Measurements from ENCODE around the gene ZNF778.

The ZNF778 gene

DNA sequence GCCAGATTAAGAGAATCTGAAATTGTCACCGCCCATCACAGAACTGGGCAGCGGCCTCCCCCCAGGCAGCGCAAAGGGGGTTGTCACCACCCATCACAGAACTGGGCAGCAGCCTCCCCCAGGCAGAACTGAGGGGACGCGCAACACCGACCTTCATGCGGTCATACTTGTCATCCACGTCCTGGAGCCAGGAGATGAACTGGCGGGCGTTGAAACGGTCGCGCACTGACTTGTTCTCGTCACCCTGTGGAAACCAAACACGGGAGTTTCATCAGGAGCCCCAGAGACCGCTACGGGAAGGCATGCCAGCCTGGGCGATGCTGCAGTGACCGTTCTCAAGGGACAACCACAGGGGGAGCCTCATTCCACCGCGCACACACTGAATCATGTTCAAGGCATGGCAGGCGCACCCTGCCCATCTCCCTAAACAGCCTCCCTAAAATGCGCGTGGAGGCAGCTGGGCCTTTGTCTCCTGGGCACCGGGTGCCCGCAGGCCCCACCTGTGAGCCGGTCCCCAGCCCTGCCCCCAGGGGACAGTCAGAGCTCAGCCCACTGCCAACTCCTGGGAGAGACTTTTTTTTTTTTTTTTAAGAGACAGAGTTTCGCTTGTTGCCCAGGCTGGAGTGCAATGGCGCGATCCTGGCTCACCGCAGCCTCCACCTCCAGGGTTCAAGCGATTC lies 53.3 kb downstream of the ZNF778 start:
- Mint-ChIP-seq H3K4me3 (no peak overlapping the region), H3K9me3 (no peaks in the 10 kb centered on the region), H3K36me3 (peaks cover 3% of the 10 kb centered on the region), H3K4me1 (peaks cover 4% of the 10 kb centered on the region), H3K27me3 (no peaks in the 10 kb centered on the region), H3K27ac (no peak overlapping the region)

DNA sequence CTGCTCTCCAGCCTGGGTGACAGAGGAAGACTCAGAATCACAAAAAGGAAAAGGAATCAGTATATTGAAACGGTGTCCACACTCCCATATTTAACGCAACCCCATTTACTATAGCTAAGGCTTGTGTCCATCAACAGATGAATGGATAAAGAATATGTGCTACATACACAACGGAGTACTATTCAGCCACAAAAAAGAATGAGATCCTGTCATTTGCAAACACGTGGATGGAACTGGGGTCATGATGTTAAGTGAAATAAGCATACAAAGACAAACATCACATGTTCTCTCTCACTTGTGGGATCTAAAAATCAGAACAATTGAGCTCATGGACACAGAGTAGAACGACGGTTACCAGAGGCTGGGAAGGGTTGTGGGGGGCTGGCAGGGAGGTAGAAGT lies 55.1 kb downstream of the ZNF778 start:
- Mint-ChIP-seq H3K36me3 (peaks cover 3% of the 10 kb centered on the region), H3K4me3 (no peak overlapping the region), H3K27me3 (no peaks in the 10 kb centered on the region), H3K9me3 (no peaks in the 10 kb centered on the region), H3K27ac (no peak overlapping the region), H3K4me1 (peaks cover 4% of the 10 kb centered on the region)

DNA sequence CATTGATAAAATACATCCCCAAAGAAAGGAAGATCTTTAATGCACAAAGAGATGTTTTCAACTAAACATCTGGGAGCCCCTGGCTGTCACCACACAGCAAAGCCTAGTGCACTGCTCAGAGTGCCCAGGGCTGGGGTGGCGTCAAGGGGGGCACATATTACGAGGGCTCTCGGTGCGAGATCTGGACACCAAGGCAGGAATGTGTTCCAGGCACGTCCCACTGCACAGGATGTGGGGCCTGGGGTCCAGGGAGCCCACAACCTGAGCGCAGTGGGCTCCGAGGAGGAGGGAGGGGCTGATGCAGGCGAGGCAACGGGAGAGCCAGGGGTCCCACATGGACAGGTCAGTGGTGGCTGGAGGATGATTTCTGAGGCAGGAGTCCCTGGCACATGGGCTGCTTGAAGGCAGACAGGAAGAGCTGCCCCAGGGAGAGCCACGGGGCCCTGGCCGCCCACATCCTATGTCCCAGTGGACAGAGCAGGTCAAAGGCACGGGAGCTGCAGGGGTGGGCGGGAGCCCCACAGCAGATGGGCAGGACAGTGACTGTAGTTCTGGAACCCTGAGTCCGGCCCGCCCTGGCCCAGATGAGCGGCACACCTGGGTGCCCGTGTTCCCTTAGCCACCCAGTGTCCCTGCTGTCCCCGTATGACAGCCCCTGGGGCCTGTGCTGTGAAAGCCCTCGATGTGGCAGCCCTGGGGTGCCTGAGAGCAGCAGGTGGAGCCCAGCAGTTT lies 56.4 kb downstream of the ZNF778 start:
- Mint-ChIP-seq H3K4me3 (no peak overlapping the region), H3K27ac (peak overlapping the region; percentile 80), H3K9me3 (no peaks in the 10 kb centered on the region), H3K36me3 (peaks cover 3% of the 10 kb centered on the region), H3K4me1 (peaks cover 4% of the 10 kb centered on the region), H3K27me3 (no peaks in the 10 kb centered on the region)

DNA sequence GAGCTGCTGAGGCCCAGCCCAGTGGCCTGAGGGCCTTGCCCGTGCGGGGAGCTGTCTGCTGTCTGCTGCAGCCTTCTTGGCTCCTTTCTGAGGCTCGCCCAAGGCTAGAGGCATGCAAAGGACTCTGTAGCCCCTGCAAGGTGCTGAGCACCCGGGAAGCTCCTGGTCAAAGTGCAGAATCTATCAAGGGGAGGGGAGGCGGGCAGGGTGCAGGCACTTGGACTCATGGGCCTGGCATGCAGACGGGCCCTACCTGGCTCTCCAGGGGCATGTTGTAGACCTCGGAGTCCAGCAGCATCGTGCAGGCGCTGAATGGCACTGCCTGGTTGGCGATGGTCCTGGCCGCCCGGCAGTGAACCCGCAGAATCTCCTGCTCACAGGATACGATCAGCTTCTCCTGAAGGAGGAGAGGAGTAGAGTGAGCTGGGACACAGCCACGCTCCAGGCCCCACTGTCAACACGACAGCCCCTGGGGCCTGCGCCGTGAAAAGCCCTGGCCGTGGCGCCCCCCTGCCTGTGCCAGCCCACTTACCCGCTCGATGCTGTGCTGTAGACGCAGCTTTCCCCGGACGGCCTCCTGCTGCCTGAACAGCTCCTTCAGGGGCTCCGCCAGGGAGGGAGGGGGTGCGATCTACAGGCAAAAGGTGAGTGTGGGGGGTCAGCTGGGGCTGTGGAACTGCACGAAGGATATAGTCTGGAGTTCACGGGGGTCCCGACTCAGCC lies 57.2 kb downstream of the ZNF778 start:
- peak overlapping the region; percentile 55 for H3K27ac Mint-ChIP-seq
- H3K9me3 Mint-ChIP-seq = no peaks in the 10 kb centered on the region
- no peak overlapping the region for H3K4me3 Mint-ChIP-seq
- peaks cover 4% of the 10 kb centered on the region for H3K4me1 Mint-ChIP-seq
- H3K36me3 Mint-ChIP-seq = peaks cover 3% of the 10 kb centered on the region
- H3K27me3 Mint-ChIP-seq = no peaks in the 10 kb centered on the region

DNA sequence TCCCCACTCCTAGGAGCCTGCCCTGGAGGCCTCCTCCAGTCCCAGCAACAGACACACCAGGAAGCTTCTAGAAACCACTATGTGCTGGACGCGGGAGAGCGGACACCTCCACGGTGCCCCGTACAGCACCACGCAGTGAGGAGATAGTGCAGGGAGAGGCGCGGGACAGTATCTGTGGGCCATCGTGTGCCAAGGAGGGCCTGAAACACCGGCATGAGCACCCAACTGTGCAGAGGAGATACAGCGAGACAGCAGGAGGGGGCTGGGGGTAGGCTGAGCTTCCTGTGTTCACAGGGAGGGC lies 57.7 kb downstream of the ZNF778 start:
- peaks cover 3% of the 10 kb centered on the region for H3K36me3 Mint-ChIP-seq
- H3K4me3 Mint-ChIP-seq = no peak overlapping the region
- H3K27ac Mint-ChIP-seq = peak overlapping the region; percentile 55
- no peaks in the 10 kb centered on the region for H3K27me3 Mint-ChIP-seq
- no peaks in the 10 kb centered on the region for H3K9me3 Mint-ChIP-seq
- peaks cover 4% of the 10 kb centered on the region for H3K4me1 Mint-ChIP-seq

DNA sequence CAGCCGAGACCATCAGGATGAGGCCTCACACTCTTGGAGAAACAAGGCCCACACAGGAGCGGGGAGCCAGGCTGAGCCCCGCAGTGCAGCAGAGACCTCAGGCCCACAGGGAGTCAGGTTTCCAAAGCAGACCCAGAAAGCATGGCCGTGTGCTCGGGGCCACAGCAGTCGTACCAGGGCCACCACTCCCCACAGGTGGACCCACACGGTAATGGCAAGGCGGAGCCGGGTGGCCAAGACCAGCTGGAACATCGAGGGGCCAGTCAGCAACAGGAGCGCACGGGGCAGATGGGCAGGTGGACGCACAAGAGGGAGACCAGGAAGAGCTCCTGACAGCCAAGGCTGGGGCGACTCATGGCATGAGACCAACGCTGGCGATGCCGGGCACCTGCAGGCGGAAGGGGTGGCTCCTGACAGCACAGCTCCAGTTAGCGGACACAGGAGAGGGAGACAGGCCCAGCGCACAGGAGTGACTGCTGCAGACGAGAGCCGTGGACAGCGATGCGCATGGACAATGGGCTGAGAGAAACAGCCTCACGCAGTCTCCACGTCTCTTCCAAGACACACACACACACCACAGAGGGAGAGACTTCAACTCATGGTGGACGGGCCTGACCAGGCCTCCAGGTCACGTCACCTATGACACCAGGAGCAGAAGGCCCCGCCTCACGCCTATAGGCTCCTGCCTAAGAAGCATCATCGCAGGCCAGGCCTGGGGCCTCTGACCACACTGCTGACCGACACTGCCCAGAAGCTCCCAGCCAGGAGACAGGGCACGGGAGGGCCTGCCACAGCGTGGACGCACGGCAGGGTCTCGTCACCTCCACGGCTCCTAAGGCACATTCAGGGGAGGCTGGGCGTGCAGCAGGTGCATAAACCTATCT lies 58.6 kb downstream of the ZNF778 start:
- Mint-ChIP-seq H3K9me3 (no peaks in the 10 kb centered on the region), H3K27ac (no peak overlapping the region), H3K4me3 (no peak overlapping the region), H3K36me3 (peaks cover 3% of the 10 kb centered on the region), H3K27me3 (no peaks in the 10 kb centered on the region), H3K4me1 (peaks cover 4% of the 10 kb centered on the region)

DNA sequence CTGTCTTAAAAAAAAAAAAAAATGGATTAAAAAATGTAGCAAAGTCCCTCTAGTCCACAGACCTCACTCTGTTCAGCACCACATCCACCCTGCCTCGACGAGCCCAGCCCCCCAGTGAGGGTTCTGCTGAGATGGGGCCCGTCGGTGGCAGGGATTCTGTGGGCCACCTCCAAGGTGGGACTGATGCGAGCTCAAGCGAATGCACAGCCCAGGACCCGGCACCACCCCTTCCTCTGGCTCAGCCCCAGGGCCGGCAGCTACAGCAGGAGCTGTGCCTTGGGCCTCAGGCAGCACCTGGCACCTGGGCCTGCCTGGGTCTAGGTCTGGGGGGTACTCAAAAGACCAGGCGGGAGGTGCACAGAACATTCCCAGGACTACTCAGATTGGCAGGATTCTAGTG lies 59.5 kb downstream of the ZNF778 start:
- Mint-ChIP-seq H3K36me3 (peaks cover 3% of the 10 kb centered on the region), H3K27me3 (no peaks in the 10 kb centered on the region), H3K4me3 (no peak overlapping the region), H3K4me1 (no peaks in the 10 kb centered on the region), H3K9me3 (no peaks in the 10 kb centered on the region), H3K27ac (no peak overlapping the region)

DNA sequence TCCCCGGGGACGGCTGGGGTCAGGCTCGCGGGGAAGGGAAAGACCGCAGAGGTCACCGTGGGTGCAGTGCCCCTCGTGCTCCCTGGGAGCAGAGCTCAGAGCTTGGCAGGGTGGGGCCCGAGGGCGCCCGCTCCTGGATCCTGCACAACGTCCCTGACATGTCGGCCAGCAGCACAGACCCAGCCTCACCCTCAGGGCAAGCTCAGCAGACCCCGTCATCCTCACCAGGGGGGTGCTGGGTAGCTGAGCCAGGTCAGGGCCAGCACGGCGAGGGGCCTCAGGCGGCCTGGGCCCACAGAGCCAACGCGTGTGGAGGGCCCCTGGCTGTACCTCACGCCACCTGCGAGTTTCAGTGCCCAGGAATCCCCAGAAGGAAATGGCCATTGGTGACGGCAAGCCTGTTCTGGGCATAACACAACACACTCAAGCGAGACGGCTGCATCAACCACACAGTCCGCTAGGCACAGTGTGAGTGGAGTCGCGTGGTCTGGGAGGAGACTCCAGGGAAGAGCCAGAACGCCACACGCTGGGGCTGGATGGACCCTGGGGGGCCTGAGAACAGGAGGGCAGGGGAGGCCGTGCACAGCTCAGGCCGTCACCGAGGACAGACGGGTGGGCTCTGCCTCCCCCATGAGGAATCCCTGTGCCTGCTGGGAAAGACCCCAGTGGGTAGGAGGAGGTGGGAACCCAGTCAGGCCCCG lies 60.3 kb downstream of the ZNF778 start:
- Mint-ChIP-seq H3K4me1 (no peaks in the 10 kb centered on the region), H3K9me3 (no peaks in the 10 kb centered on the region), H3K36me3 (peaks cover 3% of the 10 kb centered on the region), H3K27me3 (no peaks in the 10 kb centered on the region), H3K4me3 (no peak overlapping the region), H3K27ac (peak overlapping the region; percentile 62)

DNA sequence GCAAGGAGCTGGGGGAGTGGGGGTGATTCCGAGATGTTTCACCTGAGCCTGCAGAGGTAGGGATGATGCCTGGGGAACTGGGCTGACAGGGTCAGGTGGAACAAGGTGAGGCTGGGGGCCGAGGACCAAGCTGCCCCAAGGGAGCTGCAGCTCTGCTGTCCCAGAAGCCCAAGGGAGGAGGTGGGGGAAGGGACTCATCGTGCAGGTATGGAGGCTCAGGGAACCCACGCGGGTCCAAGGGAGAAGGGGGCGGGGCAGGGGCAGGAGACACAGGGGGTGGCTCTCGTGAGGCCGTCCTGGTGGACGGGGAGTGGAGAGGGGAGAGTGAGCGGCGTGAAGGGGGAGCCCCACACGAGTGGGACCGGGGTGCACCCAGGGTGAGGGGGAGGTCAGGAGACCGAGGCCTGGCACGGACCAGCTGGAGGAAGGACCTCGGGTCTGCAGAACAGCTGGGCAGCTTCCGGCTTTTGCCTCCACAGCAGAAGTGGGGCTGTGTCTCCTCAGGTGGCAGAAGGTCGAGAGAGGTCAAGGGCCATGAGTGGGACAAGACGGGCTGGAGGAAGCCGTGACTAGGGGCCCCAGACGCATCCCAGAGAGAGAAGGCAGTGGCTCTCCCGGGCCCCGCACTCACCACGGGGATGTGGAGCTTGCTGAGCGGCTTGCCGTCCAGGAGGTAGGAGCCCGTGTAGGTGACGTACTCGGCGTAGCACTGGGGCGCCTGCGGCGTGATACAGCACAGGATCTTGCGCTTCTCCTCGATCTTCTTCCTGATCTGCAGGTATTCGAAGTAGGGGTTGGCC lies 61.1 kb downstream of the ZNF778 start:
- Mint-ChIP-seq H3K27ac (peak overlapping the region; percentile 30), H3K36me3 (peaks cover 2% of the 10 kb centered on the region), H3K4me1 (no peaks in the 10 kb centered on the region), H3K27me3 (no peaks in the 10 kb centered on the region), H3K9me3 (no peaks in the 10 kb centered on the region), H3K4me3 (no peak overlapping the region)

DNA sequence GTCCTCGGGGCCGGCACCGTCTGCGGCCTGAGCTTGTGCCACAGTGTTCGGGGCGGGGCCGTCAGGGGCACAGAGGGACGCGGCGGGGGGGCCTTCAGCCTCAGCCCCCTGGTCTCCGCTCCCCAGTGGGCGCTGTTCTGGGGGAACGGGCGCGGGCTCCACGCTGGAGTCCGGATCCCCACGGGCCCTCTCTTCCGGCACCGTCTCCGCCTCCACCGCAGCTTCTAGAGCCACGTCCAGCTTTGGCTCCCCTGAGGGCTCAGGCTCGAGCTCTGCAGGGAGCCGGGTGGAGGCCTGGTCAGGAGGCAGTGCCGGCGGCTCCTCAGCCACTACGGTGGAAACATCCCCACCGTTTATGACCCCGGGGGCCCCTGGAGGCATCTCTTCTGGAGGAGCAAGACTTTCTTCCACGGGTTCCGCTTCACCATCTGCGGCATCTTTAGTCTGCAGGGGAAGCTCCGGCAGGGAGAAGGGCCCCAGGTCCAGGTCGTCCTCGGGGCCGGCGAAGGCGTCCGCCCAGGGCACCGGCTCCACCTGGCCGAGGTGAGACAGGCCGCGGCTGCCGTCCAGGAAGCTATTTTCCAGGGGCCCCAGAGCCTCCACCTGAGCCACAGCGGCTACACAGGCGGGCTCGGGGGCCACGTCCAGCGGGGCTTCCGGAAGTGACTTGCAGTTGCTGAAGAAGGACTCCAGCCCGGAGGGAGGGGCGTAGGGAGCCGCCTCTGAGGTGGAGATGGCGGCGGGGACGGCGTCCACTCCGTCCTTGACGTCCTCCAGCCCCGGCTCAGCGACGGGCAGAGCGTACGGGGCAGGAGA lies 62.4 kb downstream of the ZNF778 start:
- Mint-ChIP-seq H3K4me3 (no peak overlapping the region), H3K36me3 (no peaks in the 10 kb centered on the region), H3K9me3 (no peaks in the 10 kb centered on the region), H3K27me3 (no peaks in the 10 kb centered on the region), H3K4me1 (no peaks in the 10 kb centered on the region), H3K27ac (no peak overlapping the region)

DNA sequence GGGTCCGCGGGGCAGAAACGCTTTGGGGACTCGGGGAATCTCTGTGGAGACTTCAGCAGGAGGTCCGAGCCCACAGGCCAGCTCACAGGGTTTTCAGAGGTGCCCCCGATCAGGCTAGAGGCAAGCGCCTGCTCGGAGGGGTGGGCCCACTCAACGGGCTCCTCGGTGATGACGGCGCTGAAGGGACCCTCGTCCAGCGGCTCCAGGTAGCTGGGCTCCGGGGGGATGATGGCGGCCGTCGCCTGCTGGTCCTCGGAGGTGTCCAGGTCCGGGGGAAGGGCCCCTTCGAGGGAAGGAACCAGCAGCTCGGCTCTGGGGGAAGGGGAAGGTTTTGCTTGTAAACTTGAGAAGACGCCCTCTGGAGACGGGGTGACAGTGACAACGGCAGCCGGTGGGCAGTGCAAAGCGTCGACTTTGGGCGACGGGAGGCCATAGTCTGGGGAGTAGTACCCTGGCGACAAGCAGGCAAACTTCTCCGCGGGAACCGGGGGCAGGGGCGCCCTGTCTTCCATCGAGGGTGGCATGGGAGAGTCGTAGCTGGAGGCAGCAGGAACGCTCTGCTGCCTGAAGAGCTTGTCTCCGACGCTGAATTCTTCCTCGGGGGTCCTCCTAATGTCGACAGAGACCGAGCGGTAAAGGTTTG lies 63.2 kb downstream of the ZNF778 start:
- Mint-ChIP-seq H3K36me3 (no peaks in the 10 kb centered on the region), H3K4me1 (no peaks in the 10 kb centered on the region), H3K9me3 (no peaks in the 10 kb centered on the region), H3K4me3 (no peak overlapping the region), H3K27ac (peak overlapping the region; percentile 55), H3K27me3 (no peaks in the 10 kb centered on the region)

DNA sequence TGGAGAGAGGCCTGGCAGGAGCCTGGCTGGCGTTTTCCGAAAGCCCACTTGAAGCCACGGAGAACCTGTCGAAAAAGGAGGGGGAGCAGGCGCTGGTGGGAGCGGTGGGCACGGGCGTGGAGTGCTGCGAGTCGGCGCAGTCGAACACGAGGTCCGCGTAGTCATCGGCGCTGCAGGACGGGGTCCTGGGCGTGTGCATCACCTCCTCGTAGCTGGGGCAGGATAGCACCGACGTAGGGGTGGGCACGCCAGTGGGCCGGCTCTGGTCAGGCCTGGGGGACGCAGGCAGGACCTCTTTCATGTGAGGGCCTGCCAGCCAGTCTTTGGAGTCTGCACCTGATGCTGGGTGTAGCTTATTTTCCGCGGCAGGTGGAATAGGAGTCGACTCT lies 63.7 kb downstream of the ZNF778 start:
- no peaks in the 10 kb centered on the region for H3K9me3 Mint-ChIP-seq
- no peak overlapping the region for H3K4me3 Mint-ChIP-seq
- H3K27ac Mint-ChIP-seq = no peak overlapping the region
- no peaks in the 10 kb centered on the region for H3K27me3 Mint-ChIP-seq
- H3K36me3 Mint-ChIP-seq = peaks cover 1% of the 10 kb centered on the region
- no peaks in the 10 kb centered on the region for H3K4me1 Mint-ChIP-seq

DNA sequence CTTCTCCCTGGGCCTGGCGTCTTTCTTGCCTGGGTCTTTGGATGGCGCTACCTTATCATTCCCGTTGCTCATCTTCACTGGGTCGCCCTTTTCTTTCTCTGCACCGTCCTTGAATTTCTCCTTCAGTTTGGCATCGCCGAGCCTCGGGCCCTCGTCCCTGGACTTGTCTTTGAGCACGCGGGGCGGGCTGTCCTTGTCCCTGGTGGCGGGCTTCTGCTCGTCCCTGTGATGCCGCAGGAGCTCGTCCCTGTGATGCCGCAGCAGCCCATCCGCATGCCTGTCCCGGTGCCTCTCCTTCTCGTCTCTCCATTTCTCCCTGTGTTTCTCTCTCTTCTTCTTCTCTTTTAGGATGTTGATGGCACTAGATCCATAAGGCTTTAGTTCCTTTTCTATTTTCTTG lies 64.3 kb downstream of the ZNF778 start:
- Mint-ChIP-seq H3K4me3 (no peak overlapping the region), H3K27ac (no peak overlapping the region), H3K4me1 (no peaks in the 10 kb centered on the region), H3K36me3 (peaks cover 1% of the 10 kb centered on the region), H3K27me3 (no peaks in the 10 kb centered on the region), H3K9me3 (no peaks in the 10 kb centered on the region)
